ENCODE data around the gene EPHA1. TPM values are rescaled to one million over a fixed set of nuclear protein-coding genes. Genes with fewer than 3 reads are reported as not detected.

Gene EPHA1
- total and polyA plus RNA-seq, 2 donors (not counting 3 experiments of a cell fraction or from before 2014, with no cell fraction given), result 0.07 TPM; not detected in 1

GRCh38 chr7:143390773-143391317 lies 17.8 kb downstream of the EPHA1 start:
- H3K4me1 ChIP-seq (ENCODE audit: control insufficient read depth, extremely low read depth, insufficient read depth, low read length), result peaks cover 82% of the 10 kb centered on the region
- dilution Hi-C loops (cut with MboI; ENCODE audit: extremely low pct_ligation_motif_present, low sequenced_read_pairs) (loop anchor here (25.0 kb wide), 1 partner anchor 121 kb away; no protein-coding TSS in a partner anchor), intact Hi-C loops (cut with micrococcal nuclease) (loop anchor here (1.0 to 5.0 kb wide), 3 partner anchors 8 to 584 kb away; no protein-coding TSS in a partner anchor)
- POLR2A ChIA-PET, result interaction anchor here (1.6 to 2.9 kb wide), 2 partner anchors 9 to 11 kb away, joined by 7 to 8 read pairs; no protein-coding TSS in a partner anchor
- FAIRE-seq (no peak), DNase-seq (ENCODE audit: low read depth, low spot score) (no peak)
- H3K27ac ChIP-seq (ENCODE audit: insufficient read depth, low read depth, low read length), result peak overlapping the region; percentile 88
- H3K4me2 ChIP-seq (ENCODE audit: insufficient read depth, low read length), result peak overlapping the region; percentile 3
- H3K4me3 ChIP-seq (replicated peaks in 1 of 3; ENCODE audit: insufficient read depth in 1 of 3, low read depth in 1 of 3, low read length in 3 of 3), result no peak overlapping the region
- no peak overlapping the region for H2AFZ ChIP-seq (ENCODE audit: low read depth, low read length)
- no peaks in the 10 kb centered on the region for H3K9me3 ChIP-seq (replicated peaks; ENCODE audit: control insufficient read depth, insufficient read depth, low read length)
- peak overlapping the region; percentile 40 for H3K9ac ChIP-seq (replicated peaks; ENCODE audit: extremely low read depth, insufficient read depth, low read length)
- no peaks in the 10 kb centered on the region for H3K9me1 ChIP-seq (replicated peaks; ENCODE audit: control insufficient read depth, extremely low read depth, insufficient read depth, low read length)
- peaks cover 37% of the 10 kb centered on the region for H3K79me2 ChIP-seq (ENCODE audit: control insufficient read depth, insufficient read depth, low read length)
- BruUV-seq (replicated peaks), result TSS peak; percentile 93
- no peaks in the 10 kb centered on the region for H4K20me1 ChIP-seq (replicated peaks; ENCODE audit: control insufficient read depth, extremely low read depth, insufficient read depth, low read length)
- H3K27me3 ChIP-seq (ENCODE audit: control insufficient read depth in 2 of 2, insufficient read depth in 2 of 2, low read length in 2 of 2), result no peaks in the 10 kb centered on the region
- H3K36me3 ChIP-seq (ENCODE audit: control insufficient read depth in 2 of 2, extremely low read depth in 1 of 2, insufficient read depth in 2 of 2, low read length in 2 of 2), result peaks cover 19 to 39% of the 10 kb centered on the region in 2 experiments
- TF ChIP-seq, protein P1, sequence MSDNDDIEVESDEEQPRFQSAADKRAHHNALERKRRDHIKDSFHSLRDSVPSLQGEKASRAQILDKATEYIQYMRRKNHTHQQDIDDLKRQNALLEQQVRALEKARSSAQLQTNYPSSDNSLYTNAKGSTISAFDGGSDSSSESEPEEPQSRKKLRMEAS (IDR thresholded peaks at IDR 0.05; ENCODE audit: insufficient read depth, insufficient read length), result no peak
- TF ChIP-seq POLR2A (IDR thresholded peaks at IDR 0.05; ENCODE audit: low read depth, low read length) (no peak), POLR2AphosphoS5 (IDR thresholded peaks at IDR 0.05; ENCODE audit: insufficient read depth, low read depth, low read length) (no peak), JUN (IDR thresholded peaks at IDR 0.05; ENCODE audit: borderline replicate concordance, insufficient read depth, insufficient read length, low read depth) (no peak), MYC (IDR thresholded peaks at IDR 0.05; ENCODE audit: low read depth, low read length) (no peak), FOS (IDR thresholded peaks at IDR 0.05; ENCODE audit: borderline replicate concordance, insufficient read depth, low read length) (no peak), GATA2 (IDR thresholded peaks at IDR 0.05; ENCODE audit: insufficient read depth, insufficient read length, low read depth, low read length) (no peak), EZH2 (IDR thresholded peaks at IDR 0.05; ENCODE audit: borderline replicate concordance, low read depth, low read length, severe bottlenecking) (no peak), CTCF (IDR thresholded peaks at IDR 0.05; ENCODE audit: extremely low read depth in 1 of 2, insufficient read depth in 1 of 2, low read depth in 1 of 2, low read length in 2 of 2) (no peak)
- CTCF ChIA-PET, result interaction anchor here (1.2 to 4.5 kb wide), 8 partner anchors 9 to 150 kb away, joined by 3 to 24 read pairs (median 8); partner anchors contain the start of gene EPHA1

Data from endothelial cell of umbilical vein (primary cell).